Mesenchymal stem cell (in vitro differentiated cells and primary cell): ENCODE data around the gene CUEDC1. TPM values are rescaled to one million over a fixed set of nuclear protein-coding genes. Genes with fewer than 3 reads are reported as not detected.

Experiments
- DNase-seq: peaks from one replicate; pipeline ENCODE4 v3.0.0-alpha.2; 2013
- H2AFZ ChIP-seq: one replicate; pipeline ENCODE4 v1.6.1; 2013; ENCODE audit warnings: low read depth, mild to moderate bottlenecking, control low read depth, inconsistent platforms, low read length, moderate library complexity
- H2AK5ac ChIP-seq: 2 replicates; pipeline ENCODE4 v1.6.1; 2013; ENCODE audit warnings: low read length, moderate library complexity, mild to moderate bottlenecking, inconsistent platforms; ENCODE audit not compliant: severe bottlenecking
- H2BK120ac ChIP-seq: one replicate; pipeline ENCODE4 v1.6.1; 2013; ENCODE audit warnings: low read depth, mild to moderate bottlenecking, inconsistent platforms, low read length, moderate library complexity
- H2BK12ac ChIP-seq, 2 experiments: one replicate each; pipeline ENCODE4 v1.6.1; 2013; ENCODE audit warnings: inconsistent platforms in 2 of 2, low read length in 2 of 2, mild to moderate bottlenecking in 2 of 2, moderate library complexity in 2 of 2, control low read depth in 1 of 2
- H2BK15ac ChIP-seq: one replicate; pipeline ENCODE4 v1.6.1; 2013; ENCODE audit warnings: mild to moderate bottlenecking, low read depth, inconsistent platforms; ENCODE audit not compliant: poor library complexity, severe bottlenecking
- H2BK5ac ChIP-seq: 2 replicates; pipeline ENCODE4 v1.6.1; 2013; ENCODE audit warnings: low read depth, mild to moderate bottlenecking, low read length, control low read depth, inconsistent platforms; ENCODE audit not compliant: poor library complexity, severe bottlenecking
- H3K14ac ChIP-seq, 2 experiments: one replicate each; pipeline ENCODE4 v1.6.1; 2013; ENCODE audit warnings: inconsistent platforms in 2 of 2, low read length in 2 of 2, control low read depth in 1 of 2, mild to moderate bottlenecking in 1 of 2, moderate library complexity in 1 of 2
- H3K18ac ChIP-seq, 2 experiments: one replicate each; pipeline ENCODE4 v1.6.1; 2013; ENCODE audit warnings: inconsistent platforms in 2 of 2, low read length in 2 of 2, control low read depth in 1 of 2, low read depth in 1 of 2, mild to moderate bottlenecking in 1 of 2
- H3K23ac ChIP-seq, 2 experiments: one replicate each; pipeline ENCODE4 v1.6.1; 2013; ENCODE audit warnings: inconsistent platforms in 2 of 2, low read length in 2 of 2, mild to moderate bottlenecking in 2 of 2, moderate library complexity in 2 of 2, control low read depth in 1 of 2
- H3K27ac ChIP-seq: 2 replicates; pipeline ENCODE4 v1.5.1; 2013; ENCODE audit warnings: mild to moderate bottlenecking, moderate library complexity, low read length, control low read depth, inconsistent platforms; ENCODE audit not compliant: poor library complexity, severe bottlenecking
- H3K27me3 ChIP-seq, 2 experiments: 2 replicates each; pipeline versions ENCODE4 v1.6.1 to v1.7.0; 2013; ENCODE audit warnings: low read length in 2 of 2, mild to moderate bottlenecking in 2 of 2, moderate library complexity in 2 of 2, control low read depth in 1 of 2, inconsistent platforms in 1 of 2; ENCODE audit not compliant: control insufficient read depth in 1 of 2, insufficient read depth in 1 of 2
- H3K36me3 ChIP-seq, 2 experiments: 2 replicates each; pipeline versions ENCODE4 v1.6.1 to v1.7.0; 2013; ENCODE audit warnings: low read length in 2 of 2, control low read depth in 1 of 2, inconsistent platforms in 1 of 2, low read depth in 1 of 2, mild to moderate bottlenecking in 1 of 2; ENCODE audit not compliant: insufficient read depth in 2 of 2, control insufficient read depth in 1 of 2
- H3K4ac ChIP-seq, 2 experiments: one replicate each; pipeline ENCODE4 v1.6.1; 2013; ENCODE audit warnings: inconsistent platforms in 2 of 2, low read length in 2 of 2, mild to moderate bottlenecking in 2 of 2, moderate library complexity in 2 of 2, control low read depth in 1 of 2, low read depth in 1 of 2
- H3K4me1 ChIP-seq: 2 replicates; pipeline ENCODE4 v1.6.1; 2013; ENCODE audit warnings: low read depth, low read length, control low read depth; ENCODE audit not compliant: control insufficient read depth, insufficient read depth
- H3K4me2 ChIP-seq: 2 replicates; pipeline ENCODE4 v1.6.1; 2013; ENCODE audit warnings: low read length, mild to moderate bottlenecking, inconsistent platforms; ENCODE audit not compliant: poor library complexity, severe bottlenecking
- H3K4me3 ChIP-seq, 2 experiments: 2 replicates each; pipeline versions ENCODE4 v1.5.1 to v1.7.0; 2013; ENCODE audit warnings: low read length in 2 of 2, mild to moderate bottlenecking in 2 of 2, control low read depth in 1 of 2, low read depth in 1 of 2; ENCODE audit not compliant: insufficient read depth in 1 of 2
- H3K79me1 ChIP-seq: replicated peaks from 2 replicates; pipeline ENCODE4 v1.6.1; 2013; ENCODE audit warnings: mild to moderate bottlenecking, control low read depth, low read length, inconsistent platforms; ENCODE audit not compliant: poor library complexity, severe bottlenecking
- H3K9ac ChIP-seq: 2 replicates; pipeline ENCODE4 v1.7.0; 2013; ENCODE audit warnings: mild to moderate bottlenecking, low read length, moderate library complexity
- H3K9me3 ChIP-seq: 2 replicates; pipeline ENCODE4 v1.7.0; 2013; ENCODE audit warnings: mild to moderate bottlenecking, low read length; ENCODE audit not compliant: control insufficient read depth
- H4K8ac ChIP-seq: one replicate; pipeline ENCODE4 v1.6.1; 2013; ENCODE audit warnings: inconsistent platforms, mild to moderate bottlenecking, low read length, moderate library complexity
- H4K91ac ChIP-seq: one replicate; pipeline ENCODE4 v1.6.1; 2013; ENCODE audit warnings: mild to moderate bottlenecking, low read length, inconsistent platforms
- WGBS: methylation state at CpG from one replicate; pipeline ENCODE4 v1.1.7; 2013; ENCODE audit warnings: mixed read lengths; 5-methylcytosine and 5-hydroxymethylcytosine counted together
- polyA plus RNA-seq, 2 experiments: library from polyadenylated mRNA; stranded (reverse); fragments of 200-250 nt; gene quantifications; one replicate each; pipeline ENCODE4 v1.2.3, GENCODE V29; 2013

Gene CUEDC1
- 23.1 TPM for polyA plus RNA-seq (2013, experiment 1 of 2)
- polyA plus RNA-seq (2013, experiment 2 of 2): 22.1 TPM

- Histone ChIP-seq H2AK5ac (peak within 1 kb of the TSS; percentile 20), H3K9ac (peak within 1 kb of the TSS; percentile 88), H2BK15ac (peak within 1 kb of the TSS; percentile 99), H3K23ac (peak within 1 kb of the TSS; percentile 34 to 60), H2BK12ac (peak within 1 kb of the TSS; percentile 4 to 94), H3K4ac (peak within 1 kb of the TSS; percentile 71 to 91), H3K27ac (peak within 1 kb of the TSS; percentile 73), H3K27me3 (no peaks in the 10 kb centered on the region), H4K91ac (peak within 1 kb of the TSS; percentile 98), H3K14ac (peak within 1 kb of the TSS; percentile 55 to 95), H2BK5ac (peak within 1 kb of the TSS; percentile 92), H3K9me3 (no peaks in the 10 kb centered on the region), H3K79me1 (peaks cover 5% of the 10 kb centered on the region), H3K4me2 (peak within 1 kb of the TSS; percentile 81), H3K4me3 (peak within 1 kb of the TSS; percentile 79 to 88), H2AFZ (no peak within 1 kb of the TSS), H3K36me3 (no peaks in the 10 kb centered on the region), H4K8ac (peak within 1 kb of the TSS; percentile 93), H2BK120ac (peak within 1 kb of the TSS; percentile 99), H3K18ac (peak within 1 kb of the TSS; percentile 68 to 91), H3K4me1 (peaks cover 33% of the 10 kb centered on the region)
- under 1% methylated on average over 25 of the region's 79 CpGs for WGBS
- DNase-seq: peak; percentile 71
These were observed at the start of gene CUEDC1 for GRCh38 chr17:57955183-57955931. CUEDC1 (minus strand) TSS chr17:57955412; CDS start chr17:57885564, 69,848 bp downstream.

- Histone ChIP-seq H4K8ac (no peak overlapping the region), H3K4me3 (peak overlapping the region in 1 of 2 experiments; percentile 98), H2BK120ac (no peak overlapping the region), H3K27me3 (no peaks in the 10 kb centered on the region), H3K23ac (no peak overlapping the region), H3K4ac (no peak overlapping the region), H3K9ac (peak overlapping the region; percentile 100), H3K79me1 (peaks cover 5% of the 10 kb centered on the region), H2BK5ac (no peak overlapping the region), H3K9me3 (no peaks in the 10 kb centered on the region), H3K4me2 (no peak overlapping the region), H3K27ac (no peak overlapping the region), H2BK15ac (no peak overlapping the region), H3K36me3 (peaks cover 6 to 67% of the 10 kb centered on the region in 2 experiments), H2BK12ac (no peak overlapping the region), H2AK5ac (no peak overlapping the region), H4K91ac (no peak overlapping the region), H2AFZ (no peak overlapping the region), H3K4me1 (peaks cover 7% of the 10 kb centered on the region), H3K14ac (no peak overlapping the region), H3K18ac (no peak overlapping the region)
- DNase-seq: no peak
- 100% methylated on average over 1 of the region's 3 CpGs for WGBS
These were observed 48.8 kb upstream of the CUEDC1 start for GRCh38 chr17:58004060-58004459.

GRCh38 chr17:58002973-58003372, 47.8 kb upstream of the CUEDC1 start:
- Histone ChIP-seq H3K27me3 (no peaks in the 10 kb centered on the region), H3K79me1 (peaks cover 3% of the 10 kb centered on the region), H2BK5ac (no peak overlapping the region), H4K8ac (no peak overlapping the region), H2BK12ac (no peak overlapping the region), H4K91ac (no peak overlapping the region), H3K4me3 (peak overlapping the region in 1 of 2 experiments; percentile 98), H3K14ac (no peak overlapping the region), H3K18ac (no peak overlapping the region), H3K4me2 (no peak overlapping the region), H3K27ac (no peak overlapping the region), H3K9ac (peak overlapping the region; percentile 100), H2BK15ac (no peak overlapping the region), H2AFZ (no peak overlapping the region), H3K23ac (no peak overlapping the region), H3K36me3 (peaks cover 7 to 78% of the 10 kb centered on the region in 2 experiments), H3K9me3 (no peaks in the 10 kb centered on the region), H3K4me1 (peaks cover 7% of the 10 kb centered on the region), H3K4ac (no peak overlapping the region), H2AK5ac (no peak overlapping the region), H2BK120ac (no peak overlapping the region)
- no peak for DNase-seq
- 96% methylated on average over 2 of the region's 2 CpGs for WGBS

- no peak overlapping the region for H2AFZ ChIP-seq
- H3K18ac ChIP-seq: no peak overlapping the region
- no peak overlapping the region for H3K23ac ChIP-seq
- no peak overlapping the region for H2AK5ac ChIP-seq
- H4K8ac ChIP-seq: no peak overlapping the region
- H3K4me2 ChIP-seq: no peak overlapping the region
- no peak overlapping the region for H2BK120ac ChIP-seq
- H3K27ac ChIP-seq: no peak overlapping the region
- H3K36me3 ChIP-seq: peaks cover 10 to 84% of the 10 kb centered on the region in 2 experiments
- H3K4me3 ChIP-seq: no peak overlapping the region
- no peak overlapping the region for H2BK15ac ChIP-seq
- H3K79me1 ChIP-seq: peaks cover 2% of the 10 kb centered on the region
- no peak overlapping the region for H3K14ac ChIP-seq
- 88% methylated on average over 4 of the region's 4 CpGs for WGBS
- H3K4me1 ChIP-seq: peaks cover 5% of the 10 kb centered on the region
- no peaks in the 10 kb centered on the region for H3K27me3 ChIP-seq
- no peaks in the 10 kb centered on the region for H3K9me3 ChIP-seq
- H3K4ac ChIP-seq: no peak overlapping the region
- H4K91ac ChIP-seq: no peak overlapping the region
- no peak for DNase-seq
- no peak overlapping the region for H2BK12ac ChIP-seq
- H2BK5ac ChIP-seq: no peak overlapping the region
- H3K9ac ChIP-seq: peak overlapping the region; percentile 100
These were observed 47.1 kb upstream of the CUEDC1 start for GRCh38 chr17:58002154-58002948.
